GM19328 (cell line): ENCODE data around the gene ZNF346.

Experiments
- ATAC-seq: cut with Tn5 transposase; IDR thresholded peaks from one replicate; pipeline ENCODE4 v1.9.1; 2021; ENCODE audit warnings: mild to moderate bottlenecking, moderate library complexity; ENCODE audit not compliant: unreplicated experiment

The ZNF346 gene

DNA sequence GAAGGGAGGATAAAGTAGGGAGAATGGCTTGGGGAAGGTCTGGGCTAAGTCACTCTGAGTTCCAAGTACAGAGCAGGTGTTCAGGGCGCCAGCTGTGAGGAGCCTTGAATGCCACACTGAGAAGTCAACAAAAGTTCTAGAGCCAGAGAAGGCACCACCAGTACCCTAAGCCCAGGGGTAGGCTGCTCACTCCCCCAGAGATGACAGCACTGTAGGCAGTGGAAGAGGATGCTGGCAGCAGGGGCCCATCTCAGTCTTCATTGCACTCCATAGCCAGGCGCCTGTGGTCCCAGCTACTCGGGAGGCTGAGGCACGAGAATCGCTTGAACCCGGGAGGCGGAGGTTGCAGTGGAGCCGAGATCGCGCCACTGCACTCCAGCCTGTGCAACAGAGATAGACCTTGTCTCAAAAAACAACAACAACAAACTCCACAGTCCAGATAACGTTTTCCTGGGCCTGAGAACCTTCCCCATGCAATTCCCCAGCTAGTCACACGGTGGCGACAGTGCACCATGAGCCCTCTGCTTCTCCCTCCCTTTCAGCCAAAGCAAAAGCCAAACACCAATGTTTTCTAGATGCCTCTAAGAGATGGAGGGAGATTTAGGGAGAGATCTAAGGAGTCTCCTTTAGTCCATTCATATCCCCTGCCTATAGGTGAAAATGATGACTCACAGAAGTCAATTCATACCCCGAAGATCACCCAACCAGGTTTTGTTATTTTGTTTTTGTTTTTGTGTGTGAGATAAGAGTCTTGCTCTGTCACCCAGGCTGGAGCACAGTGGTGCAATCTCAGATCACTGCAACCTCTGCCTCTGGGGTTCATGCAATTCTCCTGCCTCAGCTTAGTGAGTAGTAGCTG lies 91.3 kb downstream of the ZNF346 start:
- no peak for ATAC-seq

DNA sequence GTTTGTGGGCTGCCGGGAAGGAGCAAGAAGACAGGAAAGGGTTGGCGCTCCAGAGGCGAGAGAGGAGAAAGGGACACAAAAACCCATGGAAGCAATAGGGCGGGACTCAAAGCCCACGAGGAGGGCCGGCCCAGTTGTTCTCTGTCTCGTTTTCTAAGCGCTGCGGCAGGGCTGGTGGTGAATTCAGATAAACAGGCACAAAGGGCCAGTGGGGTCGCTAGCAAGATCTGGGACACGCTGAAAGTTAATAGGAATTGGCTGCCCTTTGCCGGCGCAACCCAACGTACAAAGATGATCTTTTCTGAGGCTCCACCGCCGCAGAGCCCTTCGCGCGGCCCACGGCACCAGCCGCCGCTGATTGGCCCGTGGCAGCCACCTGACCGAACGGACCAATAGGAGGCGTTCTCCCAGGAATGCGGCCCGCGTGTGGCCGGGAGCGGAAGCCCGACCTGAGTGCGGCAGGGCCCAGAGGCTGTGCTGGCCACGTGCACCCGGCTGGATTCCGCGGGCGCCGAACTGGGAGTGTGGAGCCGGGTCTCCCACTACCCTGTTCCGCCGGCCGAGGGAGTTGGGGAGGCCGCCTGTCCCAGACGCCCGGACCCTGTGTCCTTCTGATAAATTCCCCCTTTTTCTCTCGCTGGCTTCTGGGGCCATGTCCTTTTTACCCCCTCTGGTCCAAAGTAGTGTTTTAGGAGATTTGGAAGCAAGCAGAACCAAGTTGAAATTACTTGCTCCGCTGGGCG lies 94.3 kb downstream of the ZNF346 start:
- peak; percentile 61 for ATAC-seq

GRCh38 chr5:177117441-177118045 lies 95.0 kb downstream of the ZNF346 start:
- no peak for ATAC-seq

- no peak for ATAC-seq
Observed at GRCh38 chr5:177122566-177122965, 100.1 kb downstream of the ZNF346 start.

DNA sequence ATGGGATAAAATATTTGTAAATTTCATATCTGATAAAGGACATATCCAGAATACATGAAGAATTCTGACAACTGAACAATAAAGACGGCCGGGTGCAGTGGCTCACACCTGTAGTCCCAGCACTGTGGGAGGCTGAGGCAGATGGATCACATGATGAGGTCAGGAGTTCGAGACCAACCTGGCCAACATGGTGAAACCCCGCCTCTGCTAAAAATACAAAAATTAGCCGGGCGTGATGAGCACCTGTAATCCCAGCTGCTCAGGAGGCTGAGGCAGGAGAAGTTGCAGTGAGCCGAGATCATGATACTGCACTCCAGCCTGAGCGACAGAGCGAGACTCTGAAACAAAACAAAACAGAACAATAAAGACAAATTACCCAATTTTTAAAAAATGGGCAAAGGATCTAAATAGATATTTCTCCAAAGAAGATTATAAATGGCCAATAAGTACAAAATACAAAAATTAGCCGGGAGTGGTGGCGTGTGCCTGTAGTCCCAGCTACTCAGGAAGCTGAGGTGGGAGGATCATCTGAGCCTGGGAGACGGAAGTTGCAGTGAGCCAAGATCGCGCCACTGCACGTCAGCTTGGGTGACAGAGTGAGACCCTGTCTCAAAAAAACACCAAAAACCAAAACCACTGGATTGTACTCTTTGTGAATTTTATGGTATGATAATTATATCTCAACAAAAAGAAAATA lies 101.4 kb downstream of the ZNF346 start:
- no peak for ATAC-seq

- no peak for ATAC-seq
Observed at GRCh38 chr5:177124486-177124991, 102.0 kb downstream of the ZNF346 start.

DNA sequence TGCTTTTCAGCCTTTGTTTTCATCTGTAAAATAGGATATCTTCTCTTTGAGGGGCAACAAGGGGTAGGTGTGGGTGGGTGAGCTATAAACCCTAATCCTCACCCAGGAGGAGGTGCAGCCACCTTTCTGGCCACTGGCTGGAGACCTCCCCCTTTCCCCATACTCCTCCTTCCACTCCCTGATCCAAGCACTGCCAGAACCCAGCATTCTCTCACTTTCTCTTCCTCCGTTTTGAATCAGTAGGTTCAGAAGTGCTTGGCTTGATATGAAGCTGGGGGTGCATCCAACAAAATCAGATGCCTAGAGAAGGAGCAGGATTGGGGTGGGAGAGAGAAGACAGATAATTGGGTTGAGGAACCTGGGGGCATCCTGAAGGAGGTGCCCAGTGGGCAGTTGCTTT lies 104.3 kb downstream of the ZNF346 start:
- no peak for ATAC-seq

DNA sequence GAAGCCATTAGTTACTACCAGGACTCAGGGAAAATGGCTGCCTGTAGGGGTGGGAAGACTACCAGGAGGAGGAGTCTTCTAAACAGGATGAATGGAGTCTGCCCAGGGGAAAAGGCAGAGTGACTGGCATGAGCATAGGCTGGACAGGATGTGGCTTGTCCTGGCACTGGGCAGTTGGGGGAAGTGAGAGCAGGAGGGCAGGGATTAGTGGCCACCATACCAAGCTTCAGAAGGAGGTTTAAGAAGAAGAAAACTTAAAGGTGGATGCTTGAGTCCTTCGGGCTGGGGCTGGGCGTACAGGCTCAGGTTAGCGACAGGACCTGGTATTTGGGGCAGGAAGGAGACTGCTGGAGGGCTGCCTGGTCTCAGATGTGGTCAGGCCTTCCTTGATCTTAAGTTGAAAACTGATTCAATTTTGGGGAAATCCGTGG lies 106.1 kb downstream of the ZNF346 start:
- no peak for ATAC-seq

- no peak for ATAC-seq
Observed at GRCh38 chr5:177130211-177131018, 107.9 kb downstream of the ZNF346 start.
